GM21526 (cell line): ENCODE measurements around the gene ZBTB26.

Experiments
- ATAC-seq: cut with Tn5 transposase; IDR thresholded peaks from one replicate; pipeline ENCODE4 v1.9.1; 2021; ENCODE audit warnings: moderate library complexity; ENCODE audit not compliant: unreplicated experiment, low FRiP score

ZBTB26 gene, protein sequence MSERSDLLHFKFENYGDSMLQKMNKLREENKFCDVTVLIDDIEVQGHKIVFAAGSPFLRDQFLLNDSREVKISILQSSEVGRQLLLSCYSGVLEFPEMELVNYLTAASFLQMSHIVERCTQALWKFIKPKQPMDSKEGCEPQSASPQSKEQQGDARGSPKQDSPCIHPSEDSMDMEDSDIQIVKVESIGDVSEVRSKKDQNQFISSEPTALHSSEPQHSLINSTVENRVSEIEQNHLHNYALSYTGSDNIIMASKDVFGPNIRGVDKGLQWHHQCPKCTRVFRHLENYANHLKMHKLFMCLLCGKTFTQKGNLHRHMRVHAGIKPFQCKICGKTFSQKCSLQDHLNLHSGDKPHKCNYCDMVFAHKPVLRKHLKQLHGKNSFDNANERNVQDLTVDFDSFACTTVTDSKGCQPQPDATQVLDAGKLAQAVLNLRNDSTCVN

DNA sequence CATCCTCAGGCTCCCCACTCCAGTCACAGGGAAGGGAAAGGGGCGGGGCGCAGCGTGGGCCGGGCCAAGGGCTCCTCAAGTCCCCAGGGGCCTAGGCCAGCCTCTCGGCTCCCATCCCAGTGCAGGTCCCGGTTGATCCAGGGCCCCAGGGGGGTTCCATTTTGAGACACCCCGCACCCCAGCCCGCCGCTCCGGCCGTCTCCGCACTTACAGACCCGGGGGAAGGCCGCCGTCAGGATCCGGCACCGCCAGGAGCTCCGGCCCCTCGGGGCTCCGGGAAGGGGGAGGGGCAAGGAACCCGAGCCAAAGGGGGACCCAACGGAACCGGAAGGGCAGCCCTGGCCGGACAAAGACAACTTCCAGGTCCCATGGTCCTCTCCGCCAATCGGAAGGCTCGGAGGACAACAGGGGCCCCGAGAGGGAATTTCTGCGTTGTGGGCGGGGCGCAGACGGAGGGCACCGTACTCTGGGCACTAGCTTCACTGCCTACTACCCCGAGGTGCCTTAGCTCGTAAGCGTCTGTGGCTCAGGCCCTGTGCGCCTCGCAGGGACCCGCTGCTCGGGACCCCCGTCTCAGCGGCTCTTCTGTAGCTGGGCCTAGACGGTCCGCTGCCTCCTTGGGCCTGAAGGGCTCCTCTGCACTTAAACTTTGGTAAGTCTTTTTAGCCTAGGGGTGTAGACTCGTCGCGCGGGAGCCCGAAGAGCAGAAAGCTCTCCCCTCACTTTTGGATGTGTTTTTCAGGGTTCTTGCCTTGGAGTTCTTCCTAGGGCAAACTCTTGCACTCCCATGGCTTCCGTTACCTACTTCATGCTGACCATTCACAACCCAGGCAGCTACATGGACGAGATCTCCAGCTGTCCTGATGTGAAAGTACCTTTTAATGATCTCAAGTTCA is at the start of gene ZBTB26:
Gene ZBTB26 (minus strand): TSS at position 287 of the 896 bp plus-strand sequence. CDS start 11,578 bp downstream, outside the sequence.
- peak; percentile 89 for ATAC-seq

DNA sequence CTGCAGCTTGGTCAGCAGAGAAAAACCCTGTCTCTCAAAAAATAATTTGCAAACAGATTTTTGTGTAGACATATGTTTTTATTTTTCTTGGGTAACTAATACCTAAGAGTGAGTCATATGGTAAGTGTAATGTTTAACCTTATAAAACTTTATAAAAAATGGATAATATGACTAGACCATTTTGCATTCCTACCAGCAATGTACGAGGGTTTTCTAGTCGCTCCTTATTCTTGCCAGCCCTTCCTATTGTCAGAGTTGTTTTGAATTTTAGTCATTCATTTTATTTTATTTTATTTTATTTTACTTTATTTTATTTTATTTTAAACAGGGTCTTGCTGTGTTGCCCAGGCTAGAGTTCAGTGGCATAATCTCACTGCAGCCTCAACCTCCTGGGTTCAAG is 47.3 kb upstream of the ZBTB26 start:
- no peak for ATAC-seq

DNA sequence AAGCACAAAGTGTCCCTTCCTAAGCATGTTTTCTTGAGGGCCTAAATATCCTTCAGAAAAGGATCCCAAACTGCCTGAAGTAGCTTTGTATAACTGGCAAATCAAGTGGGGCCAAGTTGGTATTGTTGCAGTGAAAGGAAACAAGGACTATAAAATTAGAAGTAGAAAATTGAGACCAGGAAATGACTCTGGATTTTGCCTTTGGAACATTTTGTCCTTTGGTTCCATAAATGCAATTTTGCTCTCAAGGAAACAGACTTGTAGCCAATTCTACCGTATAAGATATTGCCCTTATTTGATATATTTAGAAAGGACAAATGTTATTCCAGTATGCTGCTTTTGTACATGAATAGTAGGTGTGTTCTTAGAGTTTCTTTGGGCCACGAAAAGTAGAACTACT is 43.9 kb upstream of the ZBTB26 start:
- no peak for ATAC-seq

DNA sequence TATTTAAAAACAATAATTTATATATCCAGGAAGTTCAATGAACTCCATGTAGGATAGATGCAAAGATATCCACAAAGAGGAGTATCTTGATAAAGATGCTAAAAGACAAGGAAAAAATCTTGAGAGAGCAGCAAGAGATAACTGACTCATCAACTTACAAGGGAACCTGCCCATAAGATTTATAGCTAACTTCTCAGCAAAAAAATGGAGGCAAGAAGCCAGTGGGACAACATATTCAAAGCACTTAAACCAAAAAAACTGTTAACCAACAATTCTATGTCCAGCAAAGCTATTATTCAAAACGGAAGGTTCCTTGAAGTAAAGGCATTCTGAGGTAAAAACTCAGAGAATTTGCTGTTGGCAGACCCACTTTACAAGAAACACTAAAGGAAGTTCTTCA is 29.8 kb upstream of the ZBTB26 start:
- no peak for ATAC-seq

DNA sequence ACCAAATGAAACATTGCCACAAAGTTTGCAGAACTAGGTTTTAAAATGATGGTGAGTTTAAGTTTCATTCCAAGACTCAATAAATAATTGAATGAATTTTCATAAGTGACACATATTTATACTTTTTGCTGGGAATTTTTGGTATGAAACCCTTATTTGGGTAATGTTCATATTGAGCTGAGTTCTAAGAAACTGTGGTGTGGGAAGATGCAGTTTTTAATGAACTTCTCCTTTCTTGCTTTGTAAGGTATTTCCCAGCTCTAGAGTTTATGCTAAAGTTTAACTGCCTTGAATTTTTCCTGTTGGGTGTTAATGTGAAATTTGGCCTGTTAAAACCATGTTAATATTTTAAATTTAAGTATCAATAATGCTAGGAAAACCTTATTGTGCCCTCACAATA is 24.6 kb upstream of the ZBTB26 start:
- no peak for ATAC-seq

DNA sequence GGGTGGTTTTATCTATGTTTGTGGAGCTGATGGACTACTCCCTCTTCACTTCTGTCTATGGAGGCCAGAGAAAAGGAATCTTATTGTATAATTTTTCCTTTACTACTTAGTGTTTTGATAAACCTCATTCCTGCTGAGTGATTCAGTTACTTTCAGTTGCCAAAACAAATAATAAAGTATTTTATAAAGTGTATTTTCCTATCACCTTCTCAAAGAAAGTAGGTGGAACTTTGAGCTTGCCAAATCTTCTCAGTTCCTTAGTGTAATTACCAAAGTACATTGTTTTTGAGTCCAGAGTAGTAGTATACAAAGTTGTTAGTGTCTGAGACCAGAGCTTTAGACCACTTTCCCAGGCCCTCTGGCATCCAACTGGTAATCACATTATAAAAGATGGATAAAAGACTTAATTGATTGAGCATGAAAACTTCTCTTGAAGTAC is 23.0 kb upstream of the ZBTB26 start:
- ATAC-seq = no peak

DNA sequence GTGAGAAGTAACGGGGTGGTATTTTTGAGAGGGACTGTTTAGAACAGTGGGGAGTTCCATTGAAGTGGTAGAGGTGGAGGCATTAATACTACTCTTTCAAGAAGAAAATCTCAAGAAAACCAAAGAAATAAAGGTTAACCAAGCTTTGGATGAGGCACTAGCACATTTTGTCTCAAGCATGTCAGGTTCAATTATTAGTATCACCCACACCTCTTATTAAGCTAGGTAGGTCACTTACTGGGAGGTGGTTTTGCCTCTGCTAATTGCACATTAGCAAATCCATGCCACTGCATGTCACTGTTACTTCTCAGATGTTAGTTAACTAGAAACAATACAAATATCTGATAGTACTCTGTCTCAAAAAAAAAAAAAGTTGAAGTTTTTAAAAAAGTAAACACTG is 19.7 kb upstream of the ZBTB26 start:
- ATAC-seq = no peak

DNA sequence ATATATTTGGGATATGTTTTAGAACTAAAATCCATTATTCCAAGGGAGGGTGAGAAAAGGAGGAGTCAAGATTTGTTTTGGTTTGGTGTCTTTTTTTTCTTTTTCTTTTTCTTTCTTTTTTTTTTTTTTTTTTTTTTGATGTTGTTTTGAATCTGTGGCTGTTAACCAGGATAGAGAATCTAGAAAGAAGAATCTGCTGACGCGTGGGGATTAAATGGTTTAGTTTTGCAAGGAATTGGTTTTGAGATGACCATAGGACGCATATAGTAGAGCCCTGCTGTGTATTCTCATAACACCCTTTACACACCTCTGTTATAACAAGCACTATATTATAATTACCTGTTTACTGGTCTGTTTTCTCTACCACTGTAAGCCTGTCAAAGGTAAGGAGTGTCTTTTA is 19.0 kb upstream of the ZBTB26 start:
- ATAC-seq = no peak

DNA sequence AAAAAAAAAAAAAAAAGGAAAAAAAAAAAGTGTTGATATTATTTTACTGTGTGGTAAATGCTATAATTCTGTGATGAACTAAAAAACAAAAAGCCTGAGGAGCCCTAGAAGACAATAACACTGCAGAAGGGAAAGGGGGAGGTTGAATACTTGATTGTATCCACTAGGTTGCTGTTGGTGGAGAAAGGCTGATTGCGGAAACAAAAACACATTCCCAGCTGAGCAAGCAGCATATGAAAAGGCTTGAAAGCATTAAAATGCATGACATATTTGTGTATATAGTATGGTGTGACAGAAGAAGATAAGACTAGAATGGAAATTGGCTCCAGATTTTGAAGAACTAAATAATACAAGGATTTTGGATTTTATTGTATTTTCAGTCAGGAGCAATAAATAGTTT is 18.4 kb upstream of the ZBTB26 start:
- no peak for ATAC-seq

DNA sequence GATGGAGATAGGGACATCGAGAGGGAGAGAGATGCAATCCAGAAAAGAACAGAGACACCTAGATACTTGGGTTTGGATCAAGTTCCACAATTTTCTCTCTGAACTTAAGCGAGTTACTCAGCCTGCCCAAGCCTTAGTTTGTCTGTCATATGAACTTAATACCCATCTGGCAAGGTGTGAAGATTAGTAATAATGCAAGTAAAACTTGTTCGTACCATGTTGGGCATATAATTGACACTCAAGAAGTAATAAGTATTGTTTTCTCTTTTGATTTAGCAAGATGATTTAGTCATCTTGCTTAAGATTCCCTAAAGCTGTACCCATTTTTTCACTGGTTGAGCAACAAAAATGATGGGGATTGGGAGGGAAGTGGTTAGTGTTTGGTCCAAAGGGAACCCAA is 17.0 kb upstream of the ZBTB26 start:
- no peak for ATAC-seq

DNA sequence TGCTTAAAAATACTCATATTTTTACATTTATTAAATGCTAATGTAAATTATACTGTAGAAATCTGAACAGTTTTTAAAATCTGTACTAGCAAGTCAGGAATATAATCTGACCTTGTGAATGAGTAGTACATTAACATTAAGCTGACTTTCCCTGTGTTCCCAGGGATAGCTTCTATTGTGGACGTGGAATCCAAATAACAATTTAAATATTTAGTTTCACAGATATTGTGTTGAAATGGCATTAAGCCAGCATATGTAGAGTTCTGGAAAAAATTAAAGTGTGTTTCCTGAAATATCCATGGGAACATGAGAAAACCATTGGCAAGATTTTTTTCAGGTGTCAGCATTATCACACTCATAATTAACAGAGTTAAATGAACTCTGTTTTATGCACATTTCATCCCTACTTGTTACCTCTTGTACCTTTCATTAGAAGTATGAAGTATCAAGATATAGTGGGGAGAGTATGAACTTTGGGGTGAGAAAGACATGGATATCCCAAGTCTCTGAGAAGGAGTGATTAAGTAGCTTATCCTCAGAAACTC is 15.2 kb upstream of the ZBTB26 start:
- no peak for ATAC-seq

DNA sequence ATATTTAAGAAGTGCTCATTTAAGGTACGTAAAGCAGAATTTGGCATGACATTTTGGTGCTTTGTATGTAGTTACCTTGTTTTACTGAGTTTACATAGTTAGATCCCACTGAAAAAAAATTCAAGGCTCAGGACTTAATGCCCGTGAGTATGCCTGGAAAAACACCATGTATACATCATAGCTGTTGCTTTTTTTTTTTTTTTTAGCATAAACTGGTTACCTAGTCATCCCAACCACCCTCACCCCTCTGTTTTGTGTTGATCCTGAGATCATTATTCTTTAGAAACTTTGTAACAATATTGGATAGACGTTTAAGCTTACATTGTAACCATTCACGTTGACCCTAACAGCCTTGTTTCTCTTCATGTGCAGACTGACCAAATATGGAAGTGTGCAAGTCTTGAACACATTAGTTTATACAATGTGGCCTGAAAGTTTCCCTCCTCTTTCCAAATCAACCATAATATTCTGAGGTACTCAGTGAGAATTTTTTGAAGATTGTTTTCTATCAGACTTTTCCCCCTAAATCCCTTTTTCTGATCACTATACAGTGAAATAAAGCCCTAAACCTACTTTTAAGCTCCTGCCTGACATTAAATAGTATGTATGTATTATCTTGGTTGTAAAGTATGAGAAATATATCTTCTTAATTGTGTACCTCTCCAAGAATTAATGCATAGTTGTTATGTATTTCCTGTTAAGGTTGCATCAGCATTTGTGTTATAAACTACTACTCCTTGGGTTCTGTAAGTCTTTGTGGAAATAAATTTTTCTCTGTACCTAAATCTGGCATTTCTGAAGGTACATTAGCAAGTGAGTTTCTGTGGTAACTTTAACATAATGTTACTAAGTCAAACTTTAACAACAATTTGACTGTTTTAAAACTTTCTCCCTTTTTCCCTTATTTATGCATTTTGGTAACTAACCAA is 13.9 kb upstream of the ZBTB26 start:
- no peak for ATAC-seq

DNA sequence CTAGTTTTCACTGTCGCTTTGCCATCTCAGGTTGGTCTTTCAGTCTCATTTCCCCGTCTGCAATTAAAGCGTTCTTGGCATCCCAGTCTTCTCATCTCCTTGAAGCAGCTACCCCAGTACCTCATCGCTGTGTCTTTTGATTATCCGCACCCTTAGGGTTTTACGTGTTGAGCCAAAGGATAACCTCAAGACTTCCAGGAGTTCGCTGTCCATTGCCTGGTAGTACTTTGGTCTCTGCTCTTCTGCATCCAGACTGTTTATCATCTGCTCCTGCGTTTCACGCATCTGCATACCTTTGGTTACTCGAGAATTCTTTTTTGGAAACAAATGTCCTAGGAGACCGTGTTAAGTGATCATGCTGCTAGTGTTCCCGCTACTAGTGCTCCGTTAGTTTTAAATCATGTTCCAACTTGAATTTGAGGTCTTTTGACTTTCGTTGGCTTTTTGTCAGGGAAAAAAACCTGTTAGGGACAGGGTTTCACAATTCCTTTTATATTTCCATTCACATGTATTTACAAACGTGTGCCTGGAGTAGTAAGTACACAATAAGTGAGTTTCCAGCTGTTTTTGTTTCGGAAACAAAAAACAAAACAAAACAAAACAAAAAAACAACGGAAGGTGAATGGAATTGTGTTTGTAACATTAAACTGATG is 10.4 kb upstream of the ZBTB26 start:
- ATAC-seq = no peak

DNA sequence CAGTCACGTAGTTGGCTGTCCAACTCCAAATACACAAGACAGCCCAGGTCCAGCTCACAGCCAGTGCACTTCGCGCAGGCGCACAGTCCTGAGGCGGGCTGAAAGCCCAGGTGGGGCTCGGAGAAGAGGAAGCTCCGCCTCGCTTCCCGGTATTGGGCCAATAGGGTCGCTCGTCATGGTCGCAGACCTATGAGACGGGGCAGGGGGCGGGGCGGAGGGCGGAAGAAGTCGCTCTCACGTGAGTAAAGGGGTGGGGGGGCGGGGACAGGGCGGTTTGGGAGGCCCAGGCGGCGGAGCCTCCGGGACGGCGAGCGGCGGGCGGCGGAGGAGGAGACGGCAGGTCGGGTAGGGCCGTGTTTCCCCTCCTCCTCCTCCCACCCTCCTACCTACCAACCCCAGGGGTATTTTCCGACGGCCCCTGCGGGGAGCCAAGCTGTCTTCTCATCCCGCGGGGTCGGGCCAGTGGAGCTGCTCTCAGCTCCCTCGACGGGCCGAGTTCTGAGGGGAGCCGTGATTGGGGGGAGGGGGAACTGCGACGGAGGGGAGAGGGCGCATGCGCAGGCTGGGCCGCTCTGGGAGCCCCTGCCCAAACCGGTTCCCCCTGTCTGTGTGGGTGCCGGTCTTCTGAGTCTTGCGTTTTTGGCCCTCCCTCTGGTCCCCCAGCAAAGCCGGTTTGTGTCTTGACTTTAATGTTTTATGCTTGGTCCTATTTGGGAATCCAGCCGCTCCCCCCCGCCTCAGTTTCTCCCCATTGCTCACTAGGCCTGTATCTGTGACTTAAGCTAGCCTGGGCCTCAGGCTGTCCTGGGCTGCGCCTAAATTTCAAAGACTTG is 9.7 kb upstream of the ZBTB26 start, which contains the start of gene RABGAP1:
Gene RABGAP1 (plus strand): TSS at position 272 of the 833 bp plus-strand sequence. CDS start 16,040 bp downstream, outside the sequence.
- peak; percentile 96 for ATAC-seq

DNA sequence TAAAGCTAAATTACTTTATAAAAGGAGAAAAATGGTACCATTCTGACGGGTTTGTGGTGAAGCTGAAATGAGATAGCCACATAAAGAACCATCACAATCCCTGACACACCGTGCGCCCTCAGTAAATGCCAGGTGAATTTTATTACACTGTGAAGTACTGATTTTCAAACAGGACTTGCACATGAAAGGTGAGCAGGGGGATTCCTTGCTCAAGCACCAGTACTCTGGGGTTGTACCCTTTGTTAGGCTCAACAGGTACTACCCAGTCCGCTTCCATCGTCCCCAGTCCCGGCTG is 9.1 kb upstream of the ZBTB26 start:
- ATAC-seq = no peak

DNA sequence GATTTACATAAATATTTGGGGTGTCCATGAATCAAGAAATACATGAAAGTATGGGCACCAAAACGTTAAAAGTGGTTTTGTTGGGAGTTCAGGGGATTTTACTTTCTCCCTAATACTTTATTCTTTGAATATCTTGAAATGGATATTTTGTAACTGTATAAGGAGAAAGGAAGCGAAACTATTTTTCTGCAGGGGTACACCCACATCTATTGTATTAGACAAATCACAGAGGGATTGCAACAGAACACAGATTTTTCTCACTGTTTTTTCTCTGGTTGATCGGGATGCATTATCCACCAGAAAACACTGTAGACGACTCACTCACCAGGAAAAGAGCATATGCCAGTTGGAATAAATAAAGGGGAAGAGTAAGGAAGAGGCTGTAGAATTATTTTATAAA is 8.3 kb upstream of the ZBTB26 start:
- no peak for ATAC-seq

DNA sequence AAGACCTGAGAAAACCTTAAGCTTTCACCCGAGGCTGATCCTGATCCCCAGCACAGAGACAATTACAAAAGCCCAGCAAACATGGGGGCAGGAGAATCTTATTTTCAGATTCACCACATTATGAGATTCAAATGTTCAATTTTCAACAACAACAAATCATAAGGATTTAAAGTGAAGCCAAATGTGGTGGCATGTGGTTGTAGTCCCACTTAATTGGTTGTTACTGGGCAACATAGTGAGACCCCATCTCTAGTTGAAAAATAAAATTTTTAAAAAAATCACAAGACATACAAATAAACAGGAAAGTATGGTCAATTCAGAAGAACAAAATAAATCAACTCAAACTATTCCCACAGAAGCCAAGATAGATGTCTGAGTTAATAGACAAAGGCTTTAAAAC is 5.6 kb upstream of the ZBTB26 start:
- no peak for ATAC-seq

DNA sequence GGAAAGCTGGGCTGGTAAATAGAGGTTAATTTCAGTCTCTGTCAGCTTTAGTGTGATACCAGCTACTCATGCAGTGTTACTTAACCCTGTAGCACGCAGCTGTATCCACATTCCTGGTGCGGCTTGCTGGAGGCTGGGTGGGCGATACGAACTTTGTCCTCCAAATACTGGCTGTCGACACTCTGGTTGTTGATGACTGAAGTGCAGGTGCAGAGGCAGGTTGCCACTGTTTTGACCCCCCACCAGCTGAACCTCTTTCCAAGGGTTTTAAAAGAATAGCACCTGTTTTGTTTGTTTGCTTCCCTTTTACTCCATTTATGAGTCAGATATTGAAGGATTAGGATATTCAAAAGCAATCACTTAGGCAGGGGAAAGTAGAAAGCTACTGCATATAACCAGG is 5.2 kb upstream of the ZBTB26 start:
- no peak for ATAC-seq
